ENCODE data around the gene PRIM1.

Gene PRIM1

GRCh38 chr12:56724972-56725722 is 27.0 kb downstream of the PRIM1 start, which contains the start of gene NACA:
NACA (minus strand) TSS chr12:56725299; CDS start chr12:56724521, 778 bp downstream.
- peak within 1 kb of the TSS; percentile 89 for H3K4me2 ChIP-seq (ENCODE audit: low read depth, low read length, poor library complexity, severe bottlenecking)
- peak within 1 kb of the TSS; percentile 99 for H3K4me3 ChIP-seq (ENCODE audit: low read length, poor library complexity, severe bottlenecking)
- H3K79me2 ChIP-seq (ENCODE audit: insufficient read depth, low read length) = peaks cover 50% of the 10 kb centered on the region
- no peaks in the 10 kb centered on the region for H3K9me3 ChIP-seq (ENCODE audit: insufficient read depth, low read depth, low read length)
- H3K27me3 ChIP-seq (ENCODE audit: insufficient read depth, low read length, poor library complexity, severe bottlenecking) = peaks cover 11% of the 10 kb centered on the region
- H3K9me2 ChIP-seq (replicated peaks; ENCODE audit: low read depth, low read length) = no peaks in the 10 kb centered on the region
- peaks cover 48% of the 10 kb centered on the region for H4K20me1 ChIP-seq (ENCODE audit: insufficient read depth, low read length, poor library complexity, severe bottlenecking)
- H3K36me3 ChIP-seq (ENCODE audit: insufficient read depth, low read length) = peaks cover 36% of the 10 kb centered on the region; the same call in 1 of the 2 replicates
- peak within 1 kb of the TSS; percentile 86 for H2AFZ ChIP-seq (ENCODE audit: low read length)
- peaks cover 9% of the 10 kb centered on the region; the same call in 1 of the 2 replicates for H3F3A ChIP-seq (ENCODE audit: low read depth)
- peak within 1 kb of the TSS; percentile 100 for H3K9ac ChIP-seq (ENCODE audit: low read depth, low read length, poor library complexity, severe bottlenecking)
- TF ChIP-seq CTCF (conservative IDR thresholded peaks at IDR 0.05; ENCODE audit: low read length) = no peak
- H3K4me1 ChIP-seq (ENCODE audit: insufficient read depth, low read length, poor library complexity, severe bottlenecking) = peaks cover 45% of the 10 kb centered on the region

- H2AFZ ChIP-seq (ENCODE audit: low read length) = peak overlapping the region; percentile 86; the same call in 1 of the 2 replicates
- H3K9me3 ChIP-seq (ENCODE audit: insufficient read depth, low read depth, low read length) = no peaks in the 10 kb centered on the region
- H3K27me3 ChIP-seq (ENCODE audit: insufficient read depth, low read length, poor library complexity, severe bottlenecking) = peaks cover 11% of the 10 kb centered on the region
- peak overlapping the region; percentile 89 for H3K4me2 ChIP-seq (ENCODE audit: low read depth, low read length, poor library complexity, severe bottlenecking)
- peaks cover 9% of the 10 kb centered on the region; the same call in 1 of the 2 replicates for H3F3A ChIP-seq (ENCODE audit: low read depth)
- peaks cover 36% of the 10 kb centered on the region; the same call in 1 of the 2 replicates for H3K36me3 ChIP-seq (ENCODE audit: insufficient read depth, low read length)
- peaks cover 53% of the 10 kb centered on the region for H4K20me1 ChIP-seq (ENCODE audit: insufficient read depth, low read length, poor library complexity, severe bottlenecking)
- H3K4me1 ChIP-seq (ENCODE audit: insufficient read depth, low read length, poor library complexity, severe bottlenecking) = peaks cover 50% of the 10 kb centered on the region
- no peak for TF ChIP-seq CTCF (conservative IDR thresholded peaks at IDR 0.05; ENCODE audit: low read length)
- no peak for TF ChIP-seq EZH2phosphoT487 (IDR thresholded peaks at IDR 0.05; ENCODE audit: borderline replicate concordance)
- peak overlapping the region; percentile 100 for H3K9ac ChIP-seq (ENCODE audit: low read depth, low read length, poor library complexity, severe bottlenecking)
- H3K9me2 ChIP-seq (replicated peaks; ENCODE audit: low read depth, low read length) = no peaks in the 10 kb centered on the region
- H3K4me3 ChIP-seq (ENCODE audit: low read length, poor library complexity, severe bottlenecking) = peak overlapping the region; percentile 99
- peaks cover 55% of the 10 kb centered on the region for H3K79me2 ChIP-seq (ENCODE audit: insufficient read depth, low read length)
Observed at GRCh38 chr12:56724701-56724971, 27.5 kb downstream of the PRIM1 start.

GRCh38 chr12:56723889-56724700 is 28.0 kb downstream of the PRIM1 start:
- H2AFZ ChIP-seq (ENCODE audit: low read length) = no peak overlapping the region
- no peaks in the 10 kb centered on the region for H3K9me3 ChIP-seq (ENCODE audit: insufficient read depth, low read depth, low read length)
- peaks cover 58% of the 10 kb centered on the region for H4K20me1 ChIP-seq (ENCODE audit: insufficient read depth, low read length, poor library complexity, severe bottlenecking)
- no peak for TF ChIP-seq CTCF (conservative IDR thresholded peaks at IDR 0.05; ENCODE audit: low read length)
- peak overlapping the region; percentile 99 for H3K4me3 ChIP-seq (ENCODE audit: low read length, poor library complexity, severe bottlenecking)
- peaks cover 55% of the 10 kb centered on the region for H3K4me1 ChIP-seq (ENCODE audit: insufficient read depth, low read length, poor library complexity, severe bottlenecking)
- no peaks in the 10 kb centered on the region for H3K9me2 ChIP-seq (replicated peaks; ENCODE audit: low read depth, low read length)
- peak overlapping the region; percentile 89 for H3K4me2 ChIP-seq (ENCODE audit: low read depth, low read length, poor library complexity, severe bottlenecking)
- peaks cover 11% of the 10 kb centered on the region for H3K27me3 ChIP-seq (ENCODE audit: insufficient read depth, low read length, poor library complexity, severe bottlenecking)
- peaks cover 60% of the 10 kb centered on the region for H3K79me2 ChIP-seq (ENCODE audit: insufficient read depth, low read length)
- H3K36me3 ChIP-seq (ENCODE audit: insufficient read depth, low read length) = peaks cover 36% of the 10 kb centered on the region; the same call in 1 of the 2 replicates
- peaks cover 9% of the 10 kb centered on the region; the same call in 1 of the 2 replicates for H3F3A ChIP-seq (ENCODE audit: low read depth)
- peak overlapping the region; percentile 100 for H3K9ac ChIP-seq (ENCODE audit: low read depth, low read length, poor library complexity, severe bottlenecking)
